Stimulated activated CD4-positive, alpha-beta T cell treated with anti-CD3 and anti-CD28 coated beads, Interleukin-1b, Interleukin-23, amount 100 ng/mL, for 24 hours (primary cell): ENCODE measurements around the gene HSD17B8.
A peak's percentile ranks its signal among the peaks of the same experiment; 100 is the strongest.

ENCODE experiments used
- DNase-seq, 4 experiments: peaks; one replicate each; pipeline ENCODE4 v3.0.0-alpha.2; 2020; ENCODE audit warnings: low read depth in 4 of 4, low spot score in 1 of 4

The HSD17B8 gene

GRCh38 chr6:33191383-33192104, 12.9 kb upstream of the HSD17B8 start:
- DNase-seq, result no peak

GRCh38 chr6:33192105-33192646, 12.3 kb upstream of the HSD17B8 start, which contains the start of gene COL11A2:
Gene COL11A2 (minus strand): TSS chr6:33192467. CDS start chr6:33192240, 227 bp downstream.
- DNase-seq, result no peak

GRCh38 chr6:33192671-33193602, 11.5 kb upstream of the HSD17B8 start:
- no peak for DNase-seq

DNA sequence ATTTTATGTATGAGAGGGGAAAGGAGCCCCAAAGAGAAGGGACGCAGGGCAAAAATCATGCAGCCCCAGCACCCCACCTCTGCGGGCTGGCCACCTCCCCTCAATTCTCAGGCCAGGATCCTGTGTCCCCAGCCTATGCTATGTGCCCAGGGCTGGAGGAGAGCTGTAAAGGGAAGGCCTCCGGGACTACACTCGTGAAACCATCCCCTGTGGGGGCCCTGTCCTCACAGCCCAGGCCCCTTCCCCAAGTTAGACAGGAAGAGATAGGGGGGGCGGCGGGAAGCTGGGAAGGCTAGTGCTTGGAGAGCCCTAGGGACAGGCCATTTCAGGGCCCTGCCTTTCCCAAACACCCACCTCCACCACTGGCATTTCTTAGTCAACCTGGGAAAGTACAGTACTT, 10.8 kb upstream of the HSD17B8 start:
- DNase-seq, result no peak

DNA sequence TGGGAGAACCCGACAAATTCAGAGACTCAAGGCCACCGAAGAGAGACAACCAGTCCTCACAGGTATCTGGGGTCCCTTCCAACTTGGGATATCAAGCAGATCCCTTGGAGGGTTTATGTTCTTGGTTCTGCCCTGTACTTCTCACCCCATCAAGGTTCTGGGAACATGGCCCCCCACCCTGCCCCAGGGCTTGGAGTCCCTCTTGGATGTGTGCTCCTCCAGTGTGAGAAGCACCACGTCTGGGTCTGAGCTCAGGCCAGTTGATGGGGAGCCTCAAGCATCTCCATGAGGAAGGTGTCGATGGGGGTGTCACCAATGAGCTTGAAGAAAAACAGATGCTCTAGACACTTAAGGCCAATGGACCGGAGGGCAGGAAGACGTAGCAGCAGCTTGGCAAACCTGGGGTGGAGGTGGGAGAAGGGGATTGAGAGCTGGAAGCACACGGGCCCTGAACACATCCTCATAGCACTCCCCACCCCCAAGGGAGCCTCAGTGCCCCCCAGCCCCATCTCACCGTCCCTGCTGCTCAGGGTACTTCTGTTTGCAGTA, 9.9 kb upstream of the HSD17B8 start:
- no peak for DNase-seq

GRCh38 chr6:33195304-33196165, 8.9 kb upstream of the HSD17B8 start:
- DNase-seq, result no peak

DNA sequence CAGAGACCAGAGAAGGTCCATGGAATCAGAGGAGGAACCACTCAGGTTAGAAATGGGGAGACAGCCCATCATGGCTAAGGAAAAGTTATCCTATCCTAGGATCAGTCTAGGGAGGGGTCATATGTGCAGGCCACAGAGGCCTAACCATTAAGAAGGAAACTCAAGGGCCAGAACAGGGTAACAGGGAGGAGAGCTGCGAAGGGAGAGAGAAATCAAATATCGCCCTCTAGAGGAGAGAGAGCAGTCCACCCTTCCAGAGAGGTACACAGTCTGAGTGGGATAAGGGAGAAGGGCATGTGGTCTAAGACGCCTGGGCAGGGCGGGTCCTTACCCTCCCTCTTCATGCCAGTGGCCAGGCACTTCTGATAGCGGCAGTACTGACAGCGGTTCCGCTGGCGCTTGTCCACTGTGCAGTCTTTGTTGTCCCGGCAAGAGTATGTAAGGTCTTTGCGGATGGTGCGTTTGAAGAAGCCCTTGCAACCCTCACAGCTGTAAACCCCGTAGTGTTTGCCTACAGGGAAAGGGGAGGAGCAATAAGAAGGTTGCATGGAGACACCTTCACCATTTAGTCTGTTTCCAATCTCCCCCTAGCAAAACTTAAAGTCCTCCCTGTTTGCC, 6.9 kb upstream of the HSD17B8 start:
- no peak for DNase-seq

- no peak for DNase-seq
These were observed 6.1 kb upstream of the HSD17B8 start for GRCh38 chr6:33198159-33198852.

- no peak for DNase-seq
These were observed 5.5 kb upstream of the HSD17B8 start for GRCh38 chr6:33198853-33199436.

DNA sequence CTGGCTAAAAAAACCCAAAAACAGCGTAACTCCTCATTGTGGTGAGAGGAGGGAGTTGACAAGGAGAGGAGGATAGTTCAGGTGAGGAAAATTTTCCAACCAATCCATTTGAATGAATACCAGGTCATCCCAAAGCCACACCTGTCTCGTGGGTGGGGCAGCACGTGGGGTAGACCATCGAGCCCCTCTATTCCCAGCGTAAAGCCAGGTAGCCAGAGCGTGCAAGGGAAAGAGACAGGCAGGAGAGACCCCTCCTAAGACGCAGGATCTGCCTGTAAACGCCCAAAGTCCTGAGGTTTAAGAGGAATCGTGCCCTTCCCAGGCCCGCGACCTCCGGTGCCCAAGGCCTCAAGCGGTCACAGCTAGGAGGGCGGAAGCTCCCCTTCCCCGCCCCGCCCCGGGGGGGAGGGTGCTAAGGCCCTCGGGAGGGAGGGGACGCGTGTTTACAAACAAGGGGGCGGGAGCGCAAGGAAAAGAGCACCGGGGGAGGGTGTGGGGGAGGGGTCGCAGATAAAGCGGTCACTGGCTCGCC, 4.7 kb upstream of the HSD17B8 start:
- peak in 2 of 4 experiments; percentile 62 to 80 for DNase-seq

- peak; percentile 93 to 99 (median 97) for DNase-seq
These were observed 4.0 kb upstream of the HSD17B8 start, which contains the start of the genes RXRB and SLC39A7 for GRCh38 chr6:33200219-33201146. Gene RXRB (minus strand): TSS chr6:33200665. CDS start chr6:33200476, 189 bp downstream. Gene SLC39A7 (plus strand): TSS chr6:33200867. CDS start chr6:33201246, 379 bp downstream.

DNA sequence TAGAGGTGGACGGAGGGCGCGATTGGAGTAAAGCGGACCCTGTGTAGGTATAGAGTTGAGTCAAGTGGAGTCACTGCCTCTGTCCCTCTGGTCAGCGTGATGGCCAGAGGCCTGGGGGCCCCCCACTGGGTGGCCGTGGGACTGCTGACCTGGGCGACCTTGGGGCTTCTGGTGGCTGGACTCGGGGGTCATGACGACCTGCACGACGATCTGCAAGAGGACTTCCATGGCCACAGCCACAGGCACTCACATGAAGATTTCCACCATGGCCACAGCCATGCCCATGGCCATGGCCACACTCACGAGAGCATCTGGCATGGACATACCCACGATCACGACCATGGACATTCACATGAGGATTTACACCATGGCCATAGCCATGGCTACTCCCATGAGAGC, 3.3 kb upstream of the HSD17B8 start:
- DNase-seq, result no peak

DNA sequence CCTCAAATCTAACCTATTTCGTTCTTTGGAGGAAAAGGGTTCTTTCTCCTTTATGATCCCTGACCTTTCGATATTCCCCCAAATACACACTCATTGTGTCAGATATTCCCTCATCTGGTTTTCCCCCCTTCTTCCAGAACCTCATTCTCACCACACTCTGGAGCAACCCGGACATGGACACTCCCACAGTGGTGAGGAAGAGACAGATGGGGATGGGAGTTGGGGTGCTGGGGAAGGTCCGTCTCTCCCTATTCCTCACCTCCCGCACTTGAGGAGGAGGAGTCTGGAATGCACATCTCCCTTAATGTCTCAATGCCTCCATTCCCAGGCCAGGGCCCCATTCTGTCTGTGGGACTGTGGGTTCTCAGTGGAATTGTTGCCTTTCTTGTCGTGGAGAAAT, 2.5 kb upstream of the HSD17B8 start:
- no peak for DNase-seq

DNA sequence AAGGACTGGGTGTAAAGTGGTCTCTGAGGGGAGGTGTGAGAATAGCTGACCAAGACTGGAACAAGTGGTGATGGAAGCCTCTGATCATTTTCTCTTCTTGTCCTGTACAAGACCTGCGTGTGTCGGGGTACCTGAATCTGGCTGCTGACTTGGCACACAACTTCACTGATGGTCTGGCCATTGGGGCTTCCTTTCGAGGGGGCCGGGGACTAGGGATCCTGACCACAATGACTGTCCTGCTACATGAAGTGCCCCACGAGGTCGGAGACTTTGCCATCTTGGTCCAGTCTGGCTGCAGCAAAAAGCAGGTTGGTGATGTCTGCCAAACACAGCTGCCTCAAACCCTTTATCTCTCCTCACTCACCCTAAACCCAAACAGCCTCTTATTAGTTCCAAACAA, 1.7 kb upstream of the HSD17B8 start:
- DNase-seq, result no peak

DNA sequence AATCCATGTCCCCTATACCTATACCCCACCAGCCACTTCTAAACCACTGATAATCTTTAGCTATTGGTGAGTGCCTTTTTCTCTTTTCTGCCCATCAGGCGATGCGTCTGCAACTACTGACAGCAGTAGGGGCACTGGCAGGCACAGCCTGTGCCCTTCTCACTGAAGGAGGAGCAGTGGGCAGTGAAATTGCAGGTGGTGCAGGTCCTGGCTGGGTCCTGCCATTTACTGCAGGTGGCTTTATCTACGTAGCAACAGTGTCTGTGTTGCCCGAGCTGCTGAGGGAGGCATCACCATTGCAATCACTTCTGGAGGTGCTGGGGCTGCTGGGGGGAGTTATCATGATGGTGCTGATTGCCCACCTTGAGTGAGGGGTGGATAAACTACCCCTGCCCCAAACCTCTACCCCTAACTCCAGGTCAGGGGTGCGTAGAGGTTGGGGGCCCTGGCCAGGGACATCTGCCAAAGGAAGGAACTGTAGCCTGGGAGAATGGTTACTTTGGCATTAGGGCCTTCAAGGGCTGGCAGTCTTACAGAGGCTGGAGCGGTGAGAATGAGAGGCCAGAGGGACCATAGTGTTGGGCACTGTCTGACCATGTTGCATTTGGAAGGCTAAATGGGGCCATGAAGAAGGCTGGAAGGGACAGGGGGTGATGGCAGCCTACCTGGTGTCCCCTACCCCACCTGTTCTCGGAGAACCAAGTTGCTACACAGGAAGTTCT, 851 bp upstream of the HSD17B8 start:
- DNase-seq, result no peak

DNA sequence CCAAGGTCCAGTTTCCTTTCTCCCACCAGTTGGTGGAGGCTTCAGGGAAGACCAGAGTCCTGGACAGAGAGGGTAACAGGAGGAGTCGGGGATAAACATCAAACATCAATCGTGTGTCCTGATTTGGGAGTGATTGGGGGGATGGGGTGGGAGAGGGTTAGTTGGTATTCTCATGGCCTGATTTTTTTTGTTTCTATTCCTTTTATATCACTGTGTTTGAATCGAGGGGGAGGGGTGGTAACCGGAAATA, 365 bp upstream of the HSD17B8 start:
- DNase-seq, result no peak
